OCI-LY7 (cell line): ENCODE results near the gene HDAC4. TPM values are rescaled to one million over a fixed set of nuclear protein-coding genes. Genes with fewer than 3 reads are reported as not detected.

Experiments
- BruUV-seq: library from RNA; stranded (reverse); fragments of 400-500 nt; replicated peaks from 2 replicates; lab custom pipeline; 2021; lab: Mats Ljungman, UMichigan
- CTCF ChIA-PET: fragments of 300-600 bp; sonication (Branson Sonifier 250); formaldehyde crosslinking; loops from one replicate; lab custom pipeline; 2022; ENCODE audit warnings: antibody characterized with exemption; ENCODE audit not compliant: unreplicated experiment; lab: Charles Lee
- POLR2A ChIA-PET: fragments of 300-600 bp; sonication (Branson Sonifier 250); formaldehyde crosslinking; loops from one replicate; lab custom pipeline; 2022; ENCODE audit warnings: antibody characterized with exemption; lab: Charles Lee
- DNase-seq: peaks from one replicate; pipeline ENCODE4 v3.0.0-alpha.2; 2015; ENCODE audit warnings: low spot score
- H2AFZ ChIP-seq: fragments of 200-600 bp; sonication (generic), shearing (Covaris generic); 2 replicates; pipeline ENCODE4 v1.6.1; 2014; ENCODE audit warnings: mild to moderate bottlenecking, antibody characterized with exemption, low read length, moderate library complexity
- H3K27ac ChIP-seq: fragments of 200-600 bp; sonication (generic); 2 replicates; pipeline ENCODE4 v1.5.1; 2014; ENCODE audit warnings: mixed run types, low read depth, mild to moderate bottlenecking, moderate library complexity, low read length, inconsistent platforms; ENCODE audit not compliant: poor library complexity, severe bottlenecking
- H3K36me3 ChIP-seq: fragments of 200-600 bp; sonication (generic); 2 replicates; pipeline ENCODE4 v1.6.1; 2014; ENCODE audit warnings: mild to moderate bottlenecking, antibody characterized with exemption, low read length, moderate library complexity, mixed read lengths; ENCODE audit not compliant: insufficient read depth
- H3K4me1 ChIP-seq: fragments of 200-600 bp; sonication (generic); 2 replicates; pipeline ENCODE4 v1.5.1; 2014; ENCODE audit warnings: mild to moderate bottlenecking, low read length; ENCODE audit not compliant: insufficient read depth, poor library complexity, severe bottlenecking
- H3K4me2 ChIP-seq: fragments of 200-600 bp; sonication (generic); 2 replicates; pipeline ENCODE4 v1.6.1; 2014; ENCODE audit warnings: mild to moderate bottlenecking, low read length
- H3K4me3 ChIP-seq: fragments of 200-600 bp; sonication (generic); 2 replicates; pipeline ENCODE4 v1.5.1; 2014; ENCODE audit warnings: mild to moderate bottlenecking, low read depth, low read length; ENCODE audit not compliant: poor library complexity, severe bottlenecking
- H3K79me2 ChIP-seq: fragments of 200-600 bp; sonication (generic); 2 replicates; pipeline ENCODE4 v1.6.1; 2016; ENCODE audit warnings: low read depth, mild to moderate bottlenecking, low read length, moderate library complexity, mixed read lengths; ENCODE audit not compliant: insufficient read depth
- H3K9me2 ChIP-seq: fragments of 200-600 bp; sonication (generic); 2 replicates; pipeline ENCODE4 v1.6.1; 2016; ENCODE audit warnings: mild to moderate bottlenecking, low read length, mixed read lengths; ENCODE audit not compliant: insufficient read depth
- H3K9me3 ChIP-seq: fragments of 200-600 bp; sonication (generic); 2 replicates; pipeline ENCODE4 v1.6.1; 2014; ENCODE audit warnings: mild to moderate bottlenecking, mixed run types, low read length, mixed read lengths
- H4K20me1 ChIP-seq: fragments of 200-600 bp; sonication (generic); 2 replicates; pipeline ENCODE4 v1.6.1; 2014; ENCODE audit warnings: mild to moderate bottlenecking, antibody characterized with exemption, low read length, moderate library complexity, mixed read lengths; ENCODE audit not compliant: insufficient read depth
- CTCF ChIP-seq: fragments of 200-600 bp; sonication (generic); conservative IDR thresholded peaks from 2 replicates; pipeline ENCODE4 v1.5.1; 2014; ENCODE audit warnings: mild to moderate bottlenecking, antibody characterized with exemption, low read length, moderate library complexity, mixed read lengths
- EZH2phosphoT487 ChIP-seq: fragments of 200-600 bp; sonication (generic); IDR thresholded peaks from 2 replicates; pipeline ENCODE4 v1.6.1; 2018; ENCODE audit warnings: low read depth, borderline replicate concordance, mild to moderate bottlenecking, mixed run types, antibody characterized with exemption, low read length, moderate library complexity, mixed read lengths
- intact Hi-C: fragments of 100-400 bp; cut with micrococcal nuclease; formaldehyde crosslinking; loops from one replicate; pipeline ENCODE4 v1.10.0; 2022; ENCODE audit not compliant: unreplicated experiment
- total RNA-seq, 2 experiments: library from RNA; depleted of rRNA in 1 of 2; stranded (reverse); fragments of >200 nt in 1 of 2; shearing (Covaris generic) in 1 of 2; gene quantifications; 2 replicates each; pipeline ENCODE4 v1.2.3, GENCODE V29; 2014 to 2022

The HDAC4 gene
- total RNA-seq, 2 experiments from 2014 or later, result 10.2 to 20.6 TPM

GRCh38 chr2:239109041-239109927, 291.5 kb downstream of the HDAC4 start:
- ChIA-PET POLR2A (no interaction called here), CTCF (no interaction called here)
- no peak overlapping the region for H3K4me3 ChIP-seq
- no peak overlapping the region for H3K4me2 ChIP-seq
- no peak overlapping the region for H2AFZ ChIP-seq
- no peaks in the 10 kb centered on the region for H3K9me3 ChIP-seq
- no peaks in the 10 kb centered on the region for H3K79me2 ChIP-seq
- BruUV-seq, result no TSS peak
- DNase-seq, result no peak
- no peaks in the 10 kb centered on the region for H3K4me1 ChIP-seq
- no peaks in the 10 kb centered on the region for H3K9me2 ChIP-seq
- H3K27ac ChIP-seq, result no peak overlapping the region
- TF ChIP-seq CTCF, result no peak
- TF ChIP-seq EZH2phosphoT487, result no peak
- no peaks in the 10 kb centered on the region for H3K36me3 ChIP-seq
- intact Hi-C loops, result no loop called here
- no peaks in the 10 kb centered on the region for H4K20me1 ChIP-seq

- H3K36me3 ChIP-seq, result no peaks in the 10 kb centered on the region
- POLR2A ChIA-PET, result no interaction called here
- CTCF ChIA-PET, result no interaction called here
Observed at GRCh38 chr2:239108459-239108858, 292.4 kb downstream of the HDAC4 start.

More at GRCh38 chr2:239108459-239108858, 292.4 kb downstream of the HDAC4 start:
- no peak overlapping the region for H2AFZ ChIP-seq
- intact Hi-C loops, result no loop called here
- DNase-seq, result no peak
- no peak overlapping the region for H3K4me2 ChIP-seq
- H3K9me3 ChIP-seq, result no peaks in the 10 kb centered on the region
- H4K20me1 ChIP-seq, result no peaks in the 10 kb centered on the region
- H3K9me2 ChIP-seq, result no peaks in the 10 kb centered on the region
- no peaks in the 10 kb centered on the region for H3K79me2 ChIP-seq
- TF ChIP-seq EZH2phosphoT487, result no peak
- TF ChIP-seq CTCF, result no peak
- no peak overlapping the region for H3K27ac ChIP-seq
- BruUV-seq, result no TSS peak
- H3K4me3 ChIP-seq, result no peak overlapping the region
- no peaks in the 10 kb centered on the region for H3K4me1 ChIP-seq
